ENCODE measurements around the gene CCDC116. TPM values are rescaled to one million over a fixed set of nuclear protein-coding genes. Genes with fewer than 3 reads are reported as not detected.

CCDC116 gene
- total RNA-seq, 4 donors from 2014 or later, result 1.0 TPM; not detected in 2

DNA sequence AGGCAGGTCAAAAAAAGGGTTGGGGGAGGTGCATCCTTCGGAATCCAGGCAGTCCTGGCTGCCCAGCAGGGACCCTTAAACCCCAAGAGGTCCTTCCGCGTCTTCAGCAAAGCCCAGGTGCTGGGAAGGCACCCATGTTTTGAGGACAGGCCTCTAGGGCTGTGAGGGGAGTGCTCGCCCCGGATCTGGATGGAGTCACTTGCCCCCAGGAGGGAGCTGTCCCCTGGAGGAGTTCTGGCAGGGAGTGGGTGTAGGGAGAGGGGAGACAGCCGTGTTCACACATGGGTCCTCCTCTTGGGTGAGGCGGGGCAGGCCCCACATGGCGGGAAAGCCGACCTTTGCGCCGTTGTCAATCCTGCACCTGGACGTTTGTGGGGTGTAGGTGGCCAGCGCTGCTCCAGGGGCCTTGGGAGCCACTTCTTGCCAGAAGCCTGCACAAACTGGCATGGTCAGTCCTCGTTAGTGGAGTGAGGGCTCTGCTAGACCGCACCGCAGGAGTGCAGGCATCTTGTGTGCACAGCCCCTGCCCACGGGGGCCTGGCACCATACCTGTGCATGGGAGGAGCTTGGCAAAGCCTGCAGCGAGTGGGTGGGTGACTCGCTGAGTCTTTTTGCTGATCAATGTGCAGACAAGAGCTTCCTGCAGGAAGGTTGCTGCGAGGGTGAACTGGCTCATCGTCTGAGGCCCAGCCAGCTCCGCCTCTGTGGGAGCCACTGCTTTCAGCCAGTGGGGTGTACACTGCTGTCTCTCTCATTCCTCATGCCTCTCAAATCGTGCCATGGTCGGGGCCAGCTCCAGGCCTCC is 49.2 kb downstream of the CCDC116 start:
- WGBS, result 61% methylated on average over 4 of the region's 24 CpGs
- DNase-seq (ENCODE audit: low spot score in 2 of 2), result no peak
- Histone ChIP-seq H3K27ac (no peak overlapping the region), H3K9me3 (no peaks in the 10 kb centered on the region), H3K4me1 (no peaks in the 10 kb centered on the region), H3K4me3 (no peak overlapping the region), H3K27me3 (no peaks in the 10 kb centered on the region), H3K36me3 (peaks cover 77% of the 10 kb centered on the region)
- no peak for TF ChIP-seq POLR2A (IDR thresholded peaks at IDR 0.05)
- TF ChIP-seq POLR2AphosphoS5 (IDR thresholded peaks at IDR 0.05), result no peak
- TF ChIP-seq, protein P1, sequence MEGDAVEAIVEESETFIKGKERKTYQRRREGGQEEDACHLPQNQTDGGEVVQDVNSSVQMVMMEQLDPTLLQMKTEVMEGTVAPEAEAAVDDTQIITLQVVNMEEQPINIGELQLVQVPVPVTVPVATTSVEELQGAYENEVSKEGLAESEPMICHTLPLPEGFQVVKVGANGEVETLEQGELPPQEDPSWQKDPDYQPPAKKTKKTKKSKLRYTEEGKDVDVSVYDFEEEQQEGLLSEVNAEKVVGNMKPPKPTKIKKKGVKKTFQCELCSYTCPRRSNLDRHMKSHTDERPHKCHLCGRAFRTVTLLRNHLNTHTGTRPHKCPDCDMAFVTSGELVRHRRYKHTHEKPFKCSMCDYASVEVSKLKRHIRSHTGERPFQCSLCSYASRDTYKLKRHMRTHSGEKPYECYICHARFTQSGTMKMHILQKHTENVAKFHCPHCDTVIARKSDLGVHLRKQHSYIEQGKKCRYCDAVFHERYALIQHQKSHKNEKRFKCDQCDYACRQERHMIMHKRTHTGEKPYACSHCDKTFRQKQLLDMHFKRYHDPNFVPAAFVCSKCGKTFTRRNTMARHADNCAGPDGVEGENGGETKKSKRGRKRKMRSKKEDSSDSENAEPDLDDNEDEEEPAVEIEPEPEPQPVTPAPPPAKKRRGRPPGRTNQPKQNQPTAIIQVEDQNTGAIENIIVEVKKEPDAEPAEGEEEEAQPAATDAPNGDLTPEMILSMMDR (IDR thresholded peaks at IDR 0.05), result no peak
- no peak for TF ChIP-seq EP300 (IDR thresholded peaks at IDR 0.05)

DNA sequence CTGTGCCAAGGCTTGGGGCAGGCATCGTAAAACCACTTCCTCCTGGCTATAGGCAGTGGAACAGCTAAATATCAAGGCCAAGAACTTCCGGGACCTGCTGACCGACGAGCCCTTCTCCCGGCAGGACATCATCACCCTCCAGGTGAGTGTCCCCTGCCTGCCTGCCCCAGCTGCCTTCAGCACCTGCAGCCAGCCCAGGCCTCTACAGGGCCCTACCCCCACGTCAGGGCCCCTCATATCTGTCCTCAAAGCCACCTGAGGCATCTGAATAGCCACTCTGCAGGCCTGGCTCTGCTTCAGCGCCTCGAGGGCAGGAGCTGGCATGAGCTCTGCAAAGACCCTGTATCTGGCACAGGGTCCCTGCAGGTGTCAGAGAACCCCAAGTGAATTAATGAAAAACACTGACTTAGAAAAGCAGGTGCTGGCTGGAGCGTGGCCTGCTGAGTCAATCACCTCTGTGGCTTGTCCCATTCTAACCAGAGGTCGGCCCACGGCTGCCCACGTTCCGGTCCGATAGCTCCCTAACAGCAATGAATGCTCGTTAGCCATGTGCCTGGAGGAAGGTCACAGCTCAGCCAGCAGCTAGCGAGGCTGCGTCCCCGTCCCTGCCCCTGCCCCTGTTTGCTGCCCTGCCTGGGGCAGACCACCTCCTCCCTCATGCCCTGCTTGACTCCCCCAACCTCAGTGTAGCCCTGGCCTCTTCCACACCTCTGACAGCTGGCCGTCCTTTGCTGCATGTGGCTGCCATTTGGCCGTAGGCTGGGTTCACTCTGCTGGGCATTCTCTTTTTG is 50.0 kb downstream of the CCDC116 start:
- TF ChIP-seq EP300 (IDR thresholded peaks at IDR 0.05) (no peak), POLR2A (IDR thresholded peaks at IDR 0.05) (no peak), POLR2AphosphoS5 (IDR thresholded peaks at IDR 0.05) (no peak)
- TF ChIP-seq, protein P1 (IDR thresholded peaks at IDR 0.05), result no peak
- no peaks in the 10 kb centered on the region for H3K9me3 ChIP-seq
- H3K4me3 ChIP-seq, result no peak overlapping the region
- WGBS, result 82% methylated on average over 10 of the region's 20 CpGs
- H3K36me3 ChIP-seq, result peaks cover 78% of the 10 kb centered on the region
- DNase-seq (ENCODE audit: low spot score in 2 of 2), result no peak
- H3K4me1 ChIP-seq, result no peaks in the 10 kb centered on the region
- H3K27ac ChIP-seq, result no peak overlapping the region
- H3K27me3 ChIP-seq, result no peaks in the 10 kb centered on the region

DNA sequence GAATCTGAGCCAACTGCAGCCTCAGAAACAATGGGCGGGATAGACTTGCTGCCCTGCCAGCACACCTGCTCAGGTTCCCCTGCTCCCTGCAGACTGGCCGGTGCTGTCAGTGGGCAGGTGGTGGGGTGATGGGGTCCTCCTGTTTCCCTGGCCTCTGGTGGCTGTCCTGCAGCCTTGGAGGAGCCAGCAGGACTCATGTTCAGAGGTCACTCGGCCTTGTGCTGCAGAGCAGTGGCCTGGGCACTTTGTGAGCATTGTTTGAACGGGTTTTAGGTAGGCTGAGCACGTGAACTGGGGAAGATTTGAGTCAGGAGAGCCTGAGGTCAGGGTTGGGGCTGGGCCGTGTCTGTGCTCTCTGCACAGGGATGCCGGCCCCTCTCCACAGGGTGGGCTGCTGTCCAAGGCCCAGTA is 50.8 kb downstream of the CCDC116 start:
- no peak for TF ChIP-seq EP300 (IDR thresholded peaks at IDR 0.05)
- no peak for TF ChIP-seq POLR2A (IDR thresholded peaks at IDR 0.05)
- TF ChIP-seq, protein P1 (IDR thresholded peaks at IDR 0.05), result no peak
- no peak for TF ChIP-seq POLR2AphosphoS5 (IDR thresholded peaks at IDR 0.05)
- H3K36me3 ChIP-seq, result peaks cover 78% of the 10 kb centered on the region

DNA sequence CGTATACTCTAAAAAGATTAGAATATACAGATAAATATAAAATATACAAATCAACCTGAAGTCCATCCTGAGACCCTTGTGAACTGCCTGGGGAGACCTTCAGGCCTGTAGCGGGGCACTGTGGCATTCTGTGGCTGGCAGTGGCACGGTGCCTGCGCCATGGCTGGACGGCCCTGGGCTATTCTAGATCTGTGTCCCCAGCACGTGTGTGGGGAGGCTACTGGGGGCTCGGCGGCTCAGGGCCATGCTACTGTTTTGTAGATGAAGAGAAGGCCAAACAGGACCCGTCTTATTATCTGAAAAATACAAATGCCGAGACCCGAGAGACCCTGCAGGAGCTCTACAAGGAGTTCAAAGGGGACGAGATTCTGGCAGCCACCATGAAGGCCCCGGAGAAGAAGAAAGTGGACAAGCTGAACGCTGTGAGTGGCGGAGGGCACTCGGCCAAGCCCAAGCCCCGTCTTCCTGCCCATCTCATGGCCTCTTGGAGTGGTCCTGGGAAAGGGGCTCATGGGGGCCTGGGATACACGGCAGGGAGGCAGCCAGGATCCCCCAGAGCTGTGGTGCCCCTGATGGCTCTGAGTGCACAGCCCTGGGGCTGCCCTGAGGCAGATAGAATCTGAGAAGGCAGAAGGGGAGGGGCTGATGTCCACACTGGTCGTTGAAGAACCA is 52.1 kb downstream of the CCDC116 start:
- Histone ChIP-seq H3K4me1 (no peaks in the 10 kb centered on the region), H3K27ac (no peak overlapping the region), H3K4me3 (no peak overlapping the region), H3K36me3 (peaks cover 89% of the 10 kb centered on the region), H3K9me3 (no peaks in the 10 kb centered on the region), H3K27me3 (no peaks in the 10 kb centered on the region)
- no peak for DNase-seq (ENCODE audit: low spot score in 2 of 2)
- 91% methylated on average over 19 of the region's 19 CpGs for WGBS
- no peak for TF ChIP-seq POLR2AphosphoS5 (IDR thresholded peaks at IDR 0.05)
- no peak for TF ChIP-seq EP300 (IDR thresholded peaks at IDR 0.05)
- no peak for TF ChIP-seq POLR2A (IDR thresholded peaks at IDR 0.05)
- TF ChIP-seq, protein P1 (IDR thresholded peaks at IDR 0.05), result no peak

More for the DNA sequence above, 50.8 kb downstream of the CCDC116 start:
- no peak for DNase-seq (ENCODE audit: low spot score in 2 of 2)
- no peaks in the 10 kb centered on the region for H3K27me3 ChIP-seq
- H3K4me1 ChIP-seq, result no peaks in the 10 kb centered on the region
- H3K4me3 ChIP-seq, result no peak overlapping the region
- no peaks in the 10 kb centered on the region for H3K9me3 ChIP-seq
- no CpG with 5 or more reads among the region's 7 CpGs for WGBS
- no peak overlapping the region for H3K27ac ChIP-seq
